Activated CD8-positive, alpha-beta memory T cell treated with anti-CD3 and anti-CD28 coated beads for 1 hour (primary cell): ENCODE measurements around the gene HPCAL1.

Source experiments
- DNase-seq, 2 donors: peaks; one replicate each; pipeline ENCODE4 v3.0.0-alpha.2; 2020; ENCODE audit warnings: low read depth in 1 of 2; ENCODE audit errors: extremely low read depth in 1 of 2

Gene HPCAL1

GRCh38 chr2:10415048-10415447, 112.3 kb downstream of the HPCAL1 start:
- DNase-seq = no peak

DNA sequence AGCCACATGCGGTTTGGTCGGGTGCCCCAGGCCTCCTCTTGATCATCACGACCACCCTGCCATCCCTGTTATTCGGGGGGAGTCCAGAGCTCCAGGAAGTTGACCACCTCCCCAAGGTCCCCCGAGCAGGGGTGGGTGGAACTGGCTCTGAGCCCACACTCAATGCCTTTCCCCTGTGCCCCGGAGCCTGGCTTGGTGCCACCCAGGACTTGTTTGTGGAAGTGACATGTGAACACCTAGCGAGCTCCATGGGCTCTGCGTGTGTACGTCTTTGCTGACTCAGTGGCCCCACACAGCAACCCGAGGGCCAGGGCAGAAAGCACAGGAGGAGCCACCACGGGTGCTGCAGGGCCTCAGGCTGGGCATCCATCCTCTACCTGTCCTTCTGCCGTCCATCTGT, 112.9 kb downstream of the HPCAL1 start:
- DNase-seq = no peak

DNA sequence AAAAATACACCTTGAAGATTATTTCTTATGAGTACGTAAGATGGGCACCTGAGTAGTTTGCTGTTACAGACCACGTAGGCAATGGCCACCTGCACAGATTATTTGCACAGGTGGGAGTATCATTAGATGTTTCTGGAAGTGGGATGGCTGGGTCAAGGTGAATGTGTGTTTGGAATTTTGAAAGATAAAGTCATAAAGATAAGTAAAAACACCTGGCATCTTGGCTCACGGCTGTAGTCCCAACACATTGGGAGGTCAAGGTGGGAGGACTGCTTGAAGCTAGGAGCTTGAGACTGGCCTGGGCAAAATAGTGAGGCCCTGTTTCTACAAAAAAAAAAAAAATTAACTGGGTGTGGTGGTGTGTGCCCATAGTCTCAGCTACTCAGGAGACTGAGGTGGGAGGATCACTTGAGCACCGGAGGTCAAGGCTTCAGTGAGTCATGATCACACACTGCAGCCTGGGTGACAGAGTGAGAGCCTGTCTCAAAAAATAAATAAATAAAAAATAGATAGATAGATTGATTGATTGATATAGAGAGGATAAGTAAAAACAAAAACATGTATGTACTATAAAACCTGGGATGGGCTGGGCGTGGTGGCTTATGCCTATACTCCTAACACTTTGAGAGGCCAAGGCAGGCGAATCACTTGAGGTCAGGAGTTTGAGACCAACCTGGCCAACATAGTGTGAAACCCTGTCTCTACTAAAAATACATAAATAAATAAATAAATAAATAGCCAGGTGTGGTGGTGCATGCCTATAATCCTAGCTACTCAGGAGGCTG, 115.0 kb downstream of the HPCAL1 start:
- DNase-seq = no peak

GRCh38 chr2:10419553-10420257, 117.0 kb downstream of the HPCAL1 start:
- no peak for DNase-seq

GRCh38 chr2:10422251-10422650, 119.5 kb downstream of the HPCAL1 start:
- DNase-seq = no peak

- no peak for DNase-seq
Measured at GRCh38 chr2:10422732-10423399, 120.2 kb downstream of the HPCAL1 start.

DNA sequence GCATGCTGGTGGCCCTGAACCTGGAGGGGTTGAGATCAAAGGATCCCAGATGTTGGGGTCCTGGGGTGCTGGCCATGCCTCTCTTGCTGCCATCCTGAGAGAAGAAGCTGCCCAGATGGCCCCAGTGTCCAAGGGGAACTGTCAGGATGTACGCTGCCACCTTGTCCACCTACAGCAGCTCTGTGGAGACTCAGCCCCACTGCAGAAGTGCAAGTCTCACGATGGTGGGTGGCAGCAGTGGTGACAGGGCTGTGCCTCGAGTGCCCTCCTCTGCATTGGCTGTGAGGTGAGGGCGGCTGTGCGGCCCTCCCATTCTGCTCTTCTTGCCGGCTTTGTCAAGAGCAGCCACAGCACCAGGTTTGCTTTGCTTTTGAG, 120.7 kb downstream of the HPCAL1 start:
- no peak for DNase-seq

GRCh38 chr2:10424051-10424450, 121.3 kb downstream of the HPCAL1 start:
- no peak for DNase-seq

DNA sequence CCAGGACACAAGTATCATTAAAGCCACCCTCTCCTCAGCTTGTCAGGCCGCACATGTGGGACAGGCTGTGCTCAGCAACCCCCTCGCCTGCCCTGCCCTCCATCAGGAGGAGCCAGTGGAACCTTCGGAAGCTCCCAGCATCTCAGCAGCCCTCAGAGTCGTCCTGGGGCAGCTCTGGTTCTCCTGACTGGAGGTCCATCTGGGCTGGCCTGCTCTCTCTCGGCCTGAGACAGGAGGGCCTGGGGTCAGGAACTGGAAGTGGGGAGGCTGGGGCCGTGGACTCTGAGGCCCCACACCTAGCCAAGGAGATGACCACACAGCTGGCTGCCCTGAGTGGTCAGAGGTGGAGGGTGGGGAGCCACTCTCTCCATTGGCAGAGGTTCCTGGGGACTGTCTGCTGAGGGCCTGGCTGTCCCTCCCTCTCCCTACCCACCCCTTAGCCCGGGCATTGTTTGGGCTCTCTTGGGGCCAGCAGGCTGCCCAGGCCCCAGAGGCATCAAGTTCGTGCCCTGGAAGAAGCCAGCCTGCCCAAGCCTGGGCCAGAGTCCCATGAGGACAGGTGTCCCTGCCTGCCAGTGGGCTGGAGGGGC, 122.3 kb downstream of the HPCAL1 start:
- no peak for DNase-seq

DNA sequence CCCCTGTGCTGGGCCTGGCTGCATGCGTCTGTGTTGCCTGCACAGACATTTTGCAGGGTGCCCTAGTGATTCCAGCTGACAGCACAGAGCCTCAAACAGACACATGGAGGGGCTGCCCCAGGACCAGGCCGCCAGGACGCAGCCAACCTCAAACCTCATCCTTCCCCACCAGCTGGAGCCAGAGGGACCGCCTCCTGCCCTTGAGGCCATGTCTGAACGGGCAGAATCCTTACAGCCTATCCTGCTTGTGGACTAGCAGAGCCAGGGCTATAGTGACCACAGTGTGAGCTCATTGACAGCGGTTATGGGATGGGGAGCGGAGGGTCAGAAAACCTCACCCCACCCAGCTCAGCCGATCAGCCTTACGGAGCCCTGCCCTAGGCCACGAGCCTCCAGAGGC, 123.0 kb downstream of the HPCAL1 start:
- DNase-seq = no peak

DNA sequence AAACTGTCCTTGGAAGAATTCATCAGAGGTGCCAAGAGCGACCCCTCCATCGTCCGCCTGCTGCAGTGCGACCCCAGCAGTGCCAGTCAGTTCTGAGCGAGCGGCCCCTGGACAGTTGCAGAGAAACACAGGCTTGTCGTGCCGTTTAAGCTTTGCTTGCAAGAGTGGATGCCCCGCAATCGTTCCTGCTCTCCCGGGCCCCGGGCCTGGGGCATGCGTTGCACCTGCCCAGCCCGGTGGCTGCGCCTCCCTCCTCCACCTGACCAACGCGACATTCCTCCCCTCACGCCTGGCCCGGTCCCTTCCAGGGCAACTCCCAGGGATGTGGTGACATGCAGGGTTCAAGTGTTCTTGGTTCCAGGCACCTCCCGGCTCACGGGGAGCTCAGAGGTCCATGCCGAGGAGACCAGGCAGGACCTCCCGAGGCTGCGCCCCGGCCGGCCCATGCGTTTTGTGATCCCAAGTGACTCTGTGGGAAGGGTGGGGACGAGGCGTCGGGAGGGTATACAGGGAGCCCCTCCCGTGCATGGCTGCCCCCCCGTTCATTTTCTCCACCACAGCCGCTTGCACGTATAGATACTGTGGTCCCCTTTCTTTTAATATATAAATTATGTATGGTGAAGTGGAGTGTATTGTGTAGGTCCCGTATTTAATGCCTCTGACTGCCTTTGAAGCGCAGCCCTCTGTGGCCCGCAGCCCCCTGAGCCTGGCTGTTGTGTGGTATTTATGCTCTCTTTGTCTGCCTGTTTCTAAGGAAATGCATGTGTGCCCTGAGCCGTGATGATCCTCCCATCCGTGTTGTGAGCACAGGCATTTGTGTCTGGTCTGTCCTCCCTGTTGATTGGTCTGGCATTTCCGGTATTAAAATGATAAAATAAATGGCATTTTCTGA, 124.3 kb downstream of the HPCAL1 start:
- DNase-seq = no peak

DNA sequence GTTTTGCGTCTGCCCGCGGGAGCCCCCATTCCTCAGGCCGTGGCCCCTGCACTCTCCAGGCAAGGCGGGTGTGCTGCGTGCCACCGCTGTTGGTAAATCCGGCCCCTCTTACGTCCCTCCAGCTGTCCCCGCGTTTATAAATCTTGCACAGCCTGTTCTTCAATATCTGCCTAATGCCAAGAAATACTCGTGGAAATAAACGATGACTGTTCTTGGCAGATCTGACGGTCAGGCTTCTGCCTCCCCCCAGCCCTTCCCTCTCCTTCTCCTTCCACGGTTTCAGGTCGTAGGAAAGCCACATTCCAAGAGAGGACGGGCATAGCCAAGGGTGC, 124.9 kb downstream of the HPCAL1 start:
- no peak for DNase-seq

- DNase-seq = no peak
Measured at GRCh38 chr2:10428355-10428754, 125.7 kb downstream of the HPCAL1 start.

GRCh38 chr2:10428924-10429323, 126.2 kb downstream of the HPCAL1 start:
- DNase-seq = no peak

- no peak for DNase-seq
Measured at GRCh38 chr2:10430886-10431622, 128.3 kb downstream of the HPCAL1 start.

DNA sequence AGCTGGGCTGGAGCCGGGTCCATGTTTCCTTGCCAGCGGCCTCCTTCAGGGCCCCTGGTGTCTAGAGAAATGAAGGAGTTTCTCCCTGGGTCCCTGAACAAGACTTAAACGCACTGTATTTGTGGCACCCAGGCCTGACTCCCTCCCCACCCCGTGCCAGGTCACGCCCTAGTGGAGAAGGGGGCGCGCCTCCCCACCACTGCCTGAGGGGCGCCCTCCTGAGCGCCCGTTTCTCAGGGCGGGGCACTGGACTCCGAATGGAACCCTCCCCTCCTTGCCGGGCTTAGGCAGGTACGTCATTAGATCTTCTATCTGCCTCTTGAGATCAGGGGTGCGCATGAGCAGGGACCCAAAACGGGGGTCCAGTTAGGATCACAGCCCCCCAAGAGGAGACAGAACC, 129.1 kb downstream of the HPCAL1 start:
- DNase-seq = no peak

GRCh38 chr2:10432311-10433181, 129.8 kb downstream of the HPCAL1 start:
- DNase-seq = no peak

DNA sequence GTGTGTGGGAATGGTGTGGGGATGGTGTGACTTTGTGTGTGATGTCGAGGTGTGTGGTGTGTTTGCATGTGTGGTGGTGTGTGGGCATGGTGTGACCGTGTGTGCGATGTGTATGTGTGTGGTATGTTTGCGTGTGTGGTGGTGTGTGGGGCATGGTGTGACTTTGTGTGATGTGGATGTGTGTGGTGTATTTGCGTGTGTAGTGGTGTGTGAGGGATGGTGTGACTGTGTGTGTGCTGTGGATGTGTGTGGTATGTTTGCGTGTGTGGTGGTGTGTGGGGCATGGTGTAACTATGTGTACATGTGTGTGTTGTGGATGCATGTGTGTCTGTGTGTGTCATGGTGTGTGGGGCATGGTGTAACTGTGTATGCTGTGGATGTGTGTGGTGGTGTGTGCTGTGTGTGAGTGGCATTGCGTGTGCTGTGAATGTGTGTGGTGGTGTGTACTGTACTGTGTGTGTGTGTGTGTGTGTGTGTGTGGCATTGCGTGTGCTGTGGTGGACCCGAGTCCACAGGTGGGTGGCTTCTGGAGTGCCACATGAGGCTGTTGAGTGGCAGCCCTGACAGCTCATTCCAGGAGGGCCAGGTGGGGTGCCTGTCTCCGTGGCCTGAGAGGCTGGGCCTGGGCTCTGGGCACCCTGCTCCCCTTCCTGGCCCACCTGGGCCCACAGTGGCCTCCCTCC, 130.7 kb downstream of the HPCAL1 start:
- no peak for DNase-seq
